IgD-negative memory B cell (primary cell): ENCODE measurements around the gene C11orf21. TPM values are rescaled to one million over a fixed set of nuclear protein-coding genes. Genes with fewer than 3 reads are reported as not detected.
A peak's percentile ranks its signal among the peaks of the same experiment; 100 is the strongest.

ENCODE experiments used
- H3K27ac Mint-ChIP-seq, 3 donors: one replicate each; pipeline ENCODE4 v1.8.0; 2020 to 2022; ENCODE audit warnings: mild to moderate bottlenecking in 3 of 3, mixed read lengths in 3 of 3, moderate library complexity in 1 of 3
- H3K27me3 Mint-ChIP-seq: one replicate; pipeline ENCODE4 v1.8.0; 2021; ENCODE audit warnings: mixed read lengths
- H3K36me3 Mint-ChIP-seq: one replicate; pipeline ENCODE4 v1.8.0; 2020; ENCODE audit warnings: mild to moderate bottlenecking, mixed read lengths
- H3K4me1 Mint-ChIP-seq, 3 donors: one replicate each; pipeline ENCODE4 v1.8.0; 2020 to 2022; ENCODE audit warnings: mixed read lengths in 3 of 3, mild to moderate bottlenecking in 1 of 3
- H3K4me3 Mint-ChIP-seq, 4 donors: one replicate each; pipeline ENCODE4 v1.8.0; 2020 to 2022; ENCODE audit warnings: mild to moderate bottlenecking in 4 of 4, mixed read lengths in 4 of 4, moderate library complexity in 3 of 4
- H3K9me3 Mint-ChIP-seq, 3 donors: one replicate each; pipeline ENCODE4 v1.8.0; 2020 to 2021; ENCODE audit warnings: mixed read lengths in 3 of 3, mild to moderate bottlenecking in 1 of 3
- polyA plus RNA-seq: library from polyadenylated mRNA; unstranded; fragments of 300-500 nt; fragmentation: Illumina TruSeq; gene quantifications from one replicate; pipeline ENCODE4 v1.2.3, GENCODE V29; 2021

The C11orf21 gene
- polyA plus RNA-seq, 1 donor from 2014 or later, result 6.2 TPM

GRCh38 chr11:2280208-2280607 is 21.5 kb downstream of the C11orf21 start:
- peaks cover 2% of the 10 kb centered on the region for H3K36me3 Mint-ChIP-seq
- peaks cover 9% of the 10 kb centered on the region for H3K27me3 Mint-ChIP-seq
- H3K4me3 Mint-ChIP-seq, result no peak overlapping the region
- peaks cover 0 to 2% (median 0%) of the 10 kb centered on the region in 3 donors for H3K4me1 Mint-ChIP-seq
- no peak overlapping the region for H3K27ac Mint-ChIP-seq
- H3K9me3 Mint-ChIP-seq, result peaks cover 5 to 21% (median 14%) of the 10 kb centered on the region in 3 donors

DNA sequence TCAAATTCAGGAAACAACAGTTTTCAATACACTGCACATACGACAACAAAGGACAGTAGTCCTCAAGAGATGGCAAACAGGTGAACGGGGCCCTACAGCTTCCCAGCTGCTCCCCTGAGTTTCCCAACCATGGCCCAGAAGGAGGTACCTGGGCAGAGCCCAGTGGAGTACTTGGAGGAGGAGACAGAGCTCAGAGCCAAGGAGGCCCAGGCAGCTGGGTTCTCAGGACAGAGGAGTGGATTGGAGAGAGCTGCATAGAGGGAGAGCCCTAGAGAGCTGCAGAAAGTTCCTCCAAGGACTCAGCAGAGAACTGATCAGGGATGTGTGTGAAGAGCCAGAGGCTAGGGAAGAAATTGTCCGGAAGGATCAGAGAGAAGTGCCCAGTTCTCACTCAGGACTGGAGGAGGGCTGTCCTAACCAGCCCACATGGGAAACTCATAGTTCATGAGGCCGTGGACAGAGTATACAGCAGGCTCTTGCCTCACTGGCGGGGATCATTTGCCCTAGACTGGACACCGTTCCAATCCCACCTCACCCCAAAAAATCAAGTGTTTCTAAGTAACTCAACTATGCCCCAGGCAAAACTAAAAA is 23.7 kb downstream of the C11orf21 start:
- Mint-ChIP-seq H3K4me3 (no peak overlapping the region), H3K27ac (peak overlapping the region in 1 of 3 donors; percentile 26), H3K36me3 (peaks cover 2% of the 10 kb centered on the region), H3K4me1 (peaks cover 0 to 2% (median 0%) of the 10 kb centered on the region in 3 donors), H3K27me3 (peaks cover 4% of the 10 kb centered on the region), H3K9me3 (peaks cover 5 to 21% (median 10%) of the 10 kb centered on the region in 3 donors)

- H3K27ac Mint-ChIP-seq, result no peak overlapping the region
- H3K27me3 Mint-ChIP-seq, result peaks cover 4% of the 10 kb centered on the region
- peaks cover 2 to 16% (median 6%) of the 10 kb centered on the region in 3 donors for H3K9me3 Mint-ChIP-seq
- H3K4me3 Mint-ChIP-seq, result no peak overlapping the region
- peaks cover 2% of the 10 kb centered on the region for H3K36me3 Mint-ChIP-seq
- peaks cover 0 to 2% (median 0%) of the 10 kb centered on the region in 3 donors for H3K4me1 Mint-ChIP-seq
These were observed 24.7 kb downstream of the C11orf21 start for GRCh38 chr11:2277008-2277346.

GRCh38 chr11:2276280-2277007 is 25.3 kb downstream of the C11orf21 start:
- Mint-ChIP-seq H3K4me1 (peaks cover 0 to 5% (median 0%) of the 10 kb centered on the region in 3 donors), H3K36me3 (peaks cover 2% of the 10 kb centered on the region), H3K27ac (no peak overlapping the region), H3K4me3 (no peak overlapping the region), H3K9me3 (peaks cover 2 to 14% (median 4%) of the 10 kb centered on the region in 3 donors), H3K27me3 (peaks cover 8% of the 10 kb centered on the region)

GRCh38 chr11:2275334-2276279 is 26.1 kb downstream of the C11orf21 start:
- no peak overlapping the region for H3K27ac Mint-ChIP-seq
- peaks cover 0 to 5% (median 0%) of the 10 kb centered on the region in 3 donors for H3K4me1 Mint-ChIP-seq
- H3K4me3 Mint-ChIP-seq, result peak overlapping the region in 1 of 4 donors; percentile 39
- peaks cover 9% of the 10 kb centered on the region for H3K27me3 Mint-ChIP-seq
- H3K36me3 Mint-ChIP-seq, result peaks cover 2% of the 10 kb centered on the region
- H3K9me3 Mint-ChIP-seq, result peaks cover 2 to 14% (median 4%) of the 10 kb centered on the region in 3 donors

DNA sequence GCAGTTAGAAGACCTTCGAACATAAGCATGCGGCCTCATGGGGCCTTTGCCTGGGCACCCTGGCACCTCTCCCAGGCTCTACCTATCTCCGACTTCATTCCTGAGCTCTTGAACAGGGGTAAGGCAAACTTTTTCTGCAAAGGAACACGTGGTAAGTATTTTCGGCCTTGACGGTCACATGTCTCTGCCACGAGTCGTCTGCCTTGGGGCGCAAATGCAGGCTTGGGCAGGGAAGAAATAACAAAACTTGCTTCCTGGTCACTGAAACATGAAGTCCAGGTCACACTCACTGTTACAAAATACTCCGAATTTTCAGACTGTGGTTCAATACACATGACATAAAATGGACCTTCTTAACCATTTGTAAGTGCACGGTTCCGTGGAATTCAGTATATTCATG is 27.9 kb downstream of the C11orf21 start:
- H3K36me3 Mint-ChIP-seq, result peaks cover 2% of the 10 kb centered on the region
- peaks cover 11% of the 10 kb centered on the region for H3K27me3 Mint-ChIP-seq
- H3K9me3 Mint-ChIP-seq, result peaks cover 0 to under 1% (median 0%) of the 10 kb centered on the region in 3 donors
- H3K4me1 Mint-ChIP-seq, result peaks cover under 1 to 3% (median 1%) of the 10 kb centered on the region in 3 donors
- H3K27ac Mint-ChIP-seq, result peak overlapping the region in 1 of 3 donors; percentile 32
- H3K4me3 Mint-ChIP-seq, result peak overlapping the region in 1 of 4 donors; percentile 77

DNA sequence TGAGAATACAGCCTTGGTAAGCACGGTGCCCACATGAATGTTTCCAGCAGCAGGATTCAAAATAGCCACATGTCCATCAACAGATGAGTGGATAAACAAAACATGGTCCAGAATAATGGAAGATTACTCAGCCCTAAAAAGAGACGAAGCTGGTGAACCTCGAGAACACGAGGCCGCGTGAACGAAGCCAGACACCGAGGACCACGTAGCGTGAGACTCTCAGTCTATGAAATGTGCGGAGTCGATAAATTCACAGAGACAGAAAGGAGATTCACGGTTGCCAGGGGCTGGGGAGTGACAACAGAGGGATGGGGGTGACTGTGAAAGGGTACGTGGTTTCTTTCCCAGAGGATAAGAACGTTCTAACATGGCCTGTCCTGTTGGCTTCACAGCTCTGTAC is 28.4 kb downstream of the C11orf21 start:
- Mint-ChIP-seq H3K27ac (peak overlapping the region in 1 of 3 donors; percentile 15), H3K36me3 (peaks cover 2% of the 10 kb centered on the region), H3K4me1 (peaks cover 4 to 6% (median 5%) of the 10 kb centered on the region in 3 donors), H3K4me3 (peak overlapping the region in 1 of 4 donors; percentile 77), H3K27me3 (peaks cover 11% of the 10 kb centered on the region), H3K9me3 (no peaks in the 10 kb centered on the region)

GRCh38 chr11:2272946-2273280 is 28.8 kb downstream of the C11orf21 start:
- Mint-ChIP-seq H3K9me3 (no peaks in the 10 kb centered on the region), H3K27me3 (peaks cover 11% of the 10 kb centered on the region), H3K36me3 (peaks cover 2% of the 10 kb centered on the region), H3K27ac (peak overlapping the region in 1 of 3 donors; percentile 53), H3K4me3 (peak overlapping the region in 1 of 4 donors; percentile 77), H3K4me1 (peaks cover 6% of the 10 kb centered on the region in 3 donors)

GRCh38 chr11:2272228-2272945 is 29.3 kb downstream of the C11orf21 start:
- Mint-ChIP-seq H3K36me3 (peaks cover 1% of the 10 kb centered on the region), H3K9me3 (no peaks in the 10 kb centered on the region), H3K4me3 (peak overlapping the region in 2 of 4 donors; percentile 9 to 77), H3K4me1 (peaks cover 6% of the 10 kb centered on the region in 3 donors), H3K27me3 (peaks cover 11% of the 10 kb centered on the region), H3K27ac (peak overlapping the region in 2 of 3 donors; percentile 53 to 88)

GRCh38 chr11:2271327-2272227 is 30.1 kb downstream of the C11orf21 start:
- peaks cover 8% of the 10 kb centered on the region for H3K27me3 Mint-ChIP-seq
- peak overlapping the region; percentile 48 to 81 (median 75) for H3K4me3 Mint-ChIP-seq
- no peaks in the 10 kb centered on the region for H3K9me3 Mint-ChIP-seq
- peak overlapping the region in 1 of 3 donors; percentile 88 for H3K27ac Mint-ChIP-seq
- peaks cover 6 to 9% (median 8%) of the 10 kb centered on the region in 3 donors for H3K4me1 Mint-ChIP-seq
- no peaks in the 10 kb centered on the region for H3K36me3 Mint-ChIP-seq

- Mint-ChIP-seq H3K27ac (no peak overlapping the region), H3K4me1 (peaks cover 12 to 14% (median 14%) of the 10 kb centered on the region in 3 donors), H3K9me3 (no peaks in the 10 kb centered on the region), H3K27me3 (peaks cover 7% of the 10 kb centered on the region), H3K4me3 (peak overlapping the region in 2 of 4 donors; percentile 48 to 81), H3K36me3 (peaks cover under 1% of the 10 kb centered on the region)
These were observed 30.7 kb downstream of the C11orf21 start for GRCh38 chr11:2271077-2271326.

DNA sequence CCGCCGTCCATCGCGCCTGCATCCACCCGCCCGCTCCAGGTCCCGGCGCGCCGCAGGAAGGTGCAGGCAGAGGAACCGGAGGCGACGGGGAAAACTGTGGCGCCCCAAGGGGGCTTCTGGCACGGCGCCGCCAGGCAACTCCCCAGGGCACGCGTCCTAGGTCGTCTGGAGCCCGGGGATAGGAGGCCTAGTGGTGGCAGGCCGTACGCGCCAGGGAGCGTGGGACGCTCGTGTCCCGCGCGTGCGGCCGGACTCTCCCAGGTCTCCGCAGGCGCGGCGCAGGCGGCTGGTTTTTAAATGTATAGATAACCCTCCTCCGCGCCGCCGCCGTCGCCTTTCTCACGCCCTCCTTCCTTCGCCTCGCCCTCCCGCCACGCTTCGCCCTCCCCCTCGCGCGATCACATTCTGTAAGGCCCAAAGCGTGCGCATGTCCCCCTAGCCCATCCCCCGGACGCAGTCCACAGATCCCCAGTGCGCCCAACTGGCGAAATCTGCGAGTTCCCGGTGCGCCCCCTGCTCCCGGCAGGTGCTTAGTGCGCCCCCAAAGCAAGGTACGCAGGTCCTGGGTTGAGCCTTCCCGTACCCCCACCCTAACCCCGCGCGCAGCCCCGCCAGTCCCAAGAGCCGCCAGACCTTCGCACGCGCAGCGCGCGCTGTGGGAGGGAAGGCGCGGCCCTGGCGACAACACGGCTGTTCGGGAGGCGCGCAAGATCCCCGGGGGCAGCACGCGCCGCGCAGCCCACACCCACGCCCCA is 31.2 kb downstream of the C11orf21 start, which contains the start of gene ASCL2:
Gene ASCL2 (minus strand): TSS at position 267 of the 755 bp plus-strand sequence. CDS start 256 bp downstream, at position 11.
- Mint-ChIP-seq H3K9me3 (no peaks in the 10 kb centered on the region), H3K36me3 (peaks cover 1% of the 10 kb centered on the region), H3K4me3 (peak within 1 kb of the TSS; percentile 74 to 91 (median 82)), H3K4me1 (peaks cover 17 to 19% (median 19%) of the 10 kb centered on the region in 3 donors), H3K27me3 (peaks cover 7% of the 10 kb centered on the region), H3K27ac (peak within 1 kb of the TSS in 1 of 3 donors; percentile 74)
